MM.1S (cell line): ENCODE measurements around the gene DDX39A.

Source experiments
- DNase-seq: peaks from one replicate; pipeline ENCODE4 v3.0.0-alpha.2; 2015
- H2AFZ ChIP-seq: fragments of 300-600 bp; sonication (generic); 2 replicates; pipeline ENCODE4 v1.6.0; 2016; ENCODE audit warnings: antibody characterized with exemption, low read length
- H3F3A ChIP-seq: fragments of 300-600 bp; sonication (generic); 2 replicates; pipeline ENCODE4 v1.6.1; 2016; ENCODE audit warnings: mild to moderate bottlenecking, antibody characterized with exemption, low read length, moderate library complexity, mixed read lengths; ENCODE audit not compliant: insufficient read depth
- H3K27ac ChIP-seq: fragments of 300-600 bp; sonication (generic); 2 replicates; pipeline ENCODE4 v1.5.1; 2016; ENCODE audit warnings: mild to moderate bottlenecking, low read length
- H3K27me3 ChIP-seq: fragments of 300-600 bp; sonication (generic); replicated peaks from 2 replicates; pipeline ENCODE4 v1.6.0; 2016; ENCODE audit warnings: low read length; ENCODE audit not compliant: insufficient read depth
- H3K36me3 ChIP-seq: fragments of 300-600 bp; sonication (generic); replicated peaks from 2 replicates; pipeline ENCODE4 v1.6.1; 2016; ENCODE audit warnings: mild to moderate bottlenecking, low read length, mixed read lengths; ENCODE audit not compliant: insufficient read depth
- H3K4me1 ChIP-seq: fragments of 300-600 bp; sonication (generic); 2 replicates; pipeline ENCODE4 v1.6.1; 2016; ENCODE audit warnings: low read length, mixed read lengths
- H3K4me2 ChIP-seq: fragments of 300-600 bp; sonication (generic); 2 replicates; pipeline ENCODE4 v1.6.0; 2016; ENCODE audit warnings: low read depth, low read length
- H3K4me3 ChIP-seq: fragments of 300-600 bp; sonication (generic); 2 replicates; pipeline ENCODE4 v1.5.1; 2016; ENCODE audit warnings: low read length, mixed read lengths
- H3K79me2 ChIP-seq: fragments of 300-600 bp; sonication (generic); 2 replicates; pipeline ENCODE4 v1.6.1; 2016; ENCODE audit warnings: mixed run types, low read length, mixed read lengths
- H3K9ac ChIP-seq: fragments of 300-600 bp; sonication (generic); 2 replicates; pipeline ENCODE4 v1.6.1; 2016; ENCODE audit warnings: low read length, mixed read lengths
- H3K9me2 ChIP-seq: fragments of 300-600 bp; sonication (generic); replicated peaks from 2 replicates; pipeline ENCODE4 v1.6.1; 2016; ENCODE audit warnings: mild to moderate bottlenecking, low read length, mixed read lengths; ENCODE audit not compliant: insufficient read depth
- H3K9me3 ChIP-seq: fragments of 300-600 bp; sonication (generic); replicated peaks from 2 replicates; pipeline ENCODE4 v1.6.1; 2016; ENCODE audit warnings: mild to moderate bottlenecking, low read length, mixed read lengths; ENCODE audit not compliant: insufficient read depth
- H4K20me1 ChIP-seq: fragments of 300-600 bp; sonication (generic); 2 replicates; pipeline ENCODE4 v1.6.1; 2016; ENCODE audit warnings: mild to moderate bottlenecking, low read length, moderate library complexity, mixed read lengths; ENCODE audit not compliant: insufficient read depth
- EZH2 ChIP-seq: fragments of 300-600 bp; sonication (generic); optimal IDR thresholded peaks from 2 replicates; pipeline ENCODE3; 2017; ENCODE audit warnings: low read depth, mild to moderate bottlenecking, antibody characterized with exemption, low read length, mixed read lengths
- EZH2phosphoT487 ChIP-seq: fragments of 300-600 bp; sonication (generic); IDR thresholded peaks from 2 replicates; pipeline ENCODE4 v1.6.1; 2018; ENCODE audit warnings: antibody characterized with exemption, low read length
- TF ChIP-seq, protein P1 (sequence below): fragments of 300-600 bp; sonication (generic); IDR thresholded peaks from 2 replicates; pipeline ENCODE4 v1.5.1; 2016; ENCODE audit warnings: antibody characterized with exemption, low read length, mixed read lengths

Gene DDX39A

DNA sequence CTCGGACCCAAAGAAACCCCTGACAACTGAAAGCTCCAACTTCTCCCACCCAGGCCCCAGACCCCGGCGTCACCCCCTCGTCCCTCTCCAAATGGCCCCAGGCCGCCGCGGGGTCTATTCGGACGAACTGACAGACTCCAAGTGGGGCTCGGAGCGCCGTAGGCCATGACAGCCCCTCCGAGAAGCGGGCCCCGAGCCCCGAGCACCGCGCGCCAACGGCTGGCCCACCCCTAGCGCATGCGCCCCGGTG is 360 bp downstream of the DDX39A start:
- Histone ChIP-seq H3K36me3 (peaks cover 8% of the 10 kb centered on the region; the same call in 1 of the 2 replicates), H3K79me2 (peaks cover 57% of the 10 kb centered on the region), H3K4me2 (peak overlapping the region; percentile 69; the same call in 1 of the 2 replicates), H3K9me2 (no peaks in the 10 kb centered on the region), H3K27me3 (no peaks in the 10 kb centered on the region; the same call in 1 of the 2 replicates), H3K9ac (peak overlapping the region; percentile 98), H3K27ac (peak overlapping the region; percentile 91), H3K4me3 (peak overlapping the region; percentile 98), H3K9me3 (no peaks in the 10 kb centered on the region), H3K4me1 (peaks cover 11% of the 10 kb centered on the region), H4K20me1 (peaks cover 39% of the 10 kb centered on the region), H2AFZ (peak overlapping the region; percentile 71; the same call in 1 of the 2 replicates), H3F3A (peaks cover 9% of the 10 kb centered on the region)
- TF ChIP-seq EZH2, result no peak
- TF ChIP-seq EZH2phosphoT487, result no peak
- TF ChIP-seq, protein P1, sequence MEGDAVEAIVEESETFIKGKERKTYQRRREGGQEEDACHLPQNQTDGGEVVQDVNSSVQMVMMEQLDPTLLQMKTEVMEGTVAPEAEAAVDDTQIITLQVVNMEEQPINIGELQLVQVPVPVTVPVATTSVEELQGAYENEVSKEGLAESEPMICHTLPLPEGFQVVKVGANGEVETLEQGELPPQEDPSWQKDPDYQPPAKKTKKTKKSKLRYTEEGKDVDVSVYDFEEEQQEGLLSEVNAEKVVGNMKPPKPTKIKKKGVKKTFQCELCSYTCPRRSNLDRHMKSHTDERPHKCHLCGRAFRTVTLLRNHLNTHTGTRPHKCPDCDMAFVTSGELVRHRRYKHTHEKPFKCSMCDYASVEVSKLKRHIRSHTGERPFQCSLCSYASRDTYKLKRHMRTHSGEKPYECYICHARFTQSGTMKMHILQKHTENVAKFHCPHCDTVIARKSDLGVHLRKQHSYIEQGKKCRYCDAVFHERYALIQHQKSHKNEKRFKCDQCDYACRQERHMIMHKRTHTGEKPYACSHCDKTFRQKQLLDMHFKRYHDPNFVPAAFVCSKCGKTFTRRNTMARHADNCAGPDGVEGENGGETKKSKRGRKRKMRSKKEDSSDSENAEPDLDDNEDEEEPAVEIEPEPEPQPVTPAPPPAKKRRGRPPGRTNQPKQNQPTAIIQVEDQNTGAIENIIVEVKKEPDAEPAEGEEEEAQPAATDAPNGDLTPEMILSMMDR, result no peak
- no peak for DNase-seq

DNA sequence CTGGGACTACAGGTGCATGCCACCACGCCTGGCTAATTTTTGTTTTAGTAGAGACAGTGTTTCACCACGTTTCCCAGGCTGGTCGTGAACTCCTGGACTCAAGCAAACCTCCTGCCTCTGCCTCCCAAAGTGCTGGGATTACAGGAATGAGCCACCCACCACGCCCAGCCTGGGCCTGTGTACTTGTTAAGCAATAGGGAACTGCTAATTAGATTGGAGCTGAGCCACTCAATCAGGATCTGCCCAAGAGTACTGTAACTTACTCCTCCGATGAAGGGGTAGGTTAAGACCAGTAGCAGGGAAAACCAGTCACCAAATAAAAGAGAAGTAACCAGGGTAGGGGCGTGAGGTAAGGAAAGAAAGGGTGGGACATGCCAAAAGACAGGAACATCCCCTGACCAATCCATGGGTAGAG is 2.3 kb downstream of the DDX39A start:
- peaks cover 12% of the 10 kb centered on the region for H3F3A ChIP-seq
- no peak for DNase-seq
- no peak overlapping the region for H3K9ac ChIP-seq
- H4K20me1 ChIP-seq, result peaks cover 58% of the 10 kb centered on the region
- peaks cover 19% of the 10 kb centered on the region; the same call in 1 of the 2 replicates for H3K36me3 ChIP-seq
- no peaks in the 10 kb centered on the region for H3K9me2 ChIP-seq
- H3K4me3 ChIP-seq, result peak overlapping the region; percentile 24; the same call in 1 of the 2 replicates
- H2AFZ ChIP-seq, result no peak overlapping the region
- no peaks in the 10 kb centered on the region for H3K9me3 ChIP-seq
- H3K4me2 ChIP-seq, result peak overlapping the region; percentile 69
- peaks cover 11% of the 10 kb centered on the region for H3K4me1 ChIP-seq
- H3K27ac ChIP-seq, result no peak overlapping the region
- TF ChIP-seq EZH2phosphoT487 (no peak), EZH2 (no peak)
- TF ChIP-seq, protein P1, result no peak
- peaks cover 77% of the 10 kb centered on the region for H3K79me2 ChIP-seq
- no peaks in the 10 kb centered on the region for H3K27me3 ChIP-seq

DNA sequence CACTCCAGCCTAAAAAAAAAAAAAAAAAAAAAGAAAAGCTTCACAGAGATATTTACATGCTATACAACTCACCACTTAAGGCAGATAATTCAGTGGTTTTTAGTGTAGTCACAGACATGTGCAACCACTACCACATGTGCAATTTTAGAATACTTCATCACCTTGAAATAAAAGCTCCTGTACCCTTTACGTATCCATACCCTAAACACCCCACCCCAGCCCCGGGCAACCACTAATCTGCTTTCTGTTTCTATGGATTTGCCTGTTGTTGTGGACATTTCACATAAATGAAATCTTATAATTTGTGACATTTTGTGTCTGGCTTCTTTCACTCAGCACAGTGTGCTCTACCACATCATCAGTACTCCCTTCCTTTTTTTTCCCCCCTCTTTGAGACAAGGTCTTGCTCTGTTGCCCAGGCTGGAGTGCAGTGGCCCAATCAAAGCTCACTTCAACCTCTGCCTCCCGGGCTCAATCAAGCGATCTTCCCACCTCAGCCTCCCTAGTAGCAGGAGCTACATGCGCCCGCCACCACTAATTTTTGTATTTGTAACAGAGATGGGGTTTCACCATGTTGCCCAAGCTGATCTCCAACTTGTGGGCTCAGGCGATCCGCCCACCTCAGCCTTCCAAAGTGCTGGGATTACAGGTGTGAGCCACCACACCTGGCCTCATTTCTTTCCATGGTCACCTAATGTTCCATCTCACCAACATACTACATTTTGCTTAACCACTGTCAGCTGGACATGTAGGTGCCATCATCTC is 4.0 kb downstream of the DDX39A start:
- no peak for DNase-seq
- Histone ChIP-seq H3K27ac (no peak overlapping the region), H3K36me3 (peaks cover 32% of the 10 kb centered on the region), H3F3A (peaks cover 12% of the 10 kb centered on the region), H3K4me2 (no peak overlapping the region), H3K9ac (no peak overlapping the region), H3K9me2 (no peaks in the 10 kb centered on the region), H3K4me3 (no peak overlapping the region), H3K79me2 (peaks cover 89% of the 10 kb centered on the region), H3K9me3 (no peaks in the 10 kb centered on the region), H3K4me1 (peaks cover 11% of the 10 kb centered on the region), H3K27me3 (no peaks in the 10 kb centered on the region), H4K20me1 (peaks cover 72% of the 10 kb centered on the region), H2AFZ (no peak overlapping the region)
- TF ChIP-seq EZH2, result no peak
- TF ChIP-seq, protein P1, result no peak
- TF ChIP-seq EZH2phosphoT487, result no peak
